H9 (cell line): ENCODE measurements around the gene USH2A. TPM values are rescaled to one million over a fixed set of nuclear protein-coding genes. Genes with fewer than 3 reads are reported as not detected.

Experiments
- DNase-seq: peaks from one replicate; pipeline ENCODE4 v3.0.0-alpha.2; 2017
- H2AFZ ChIP-seq: one replicate; pipeline ENCODE4 v1.6.1; 2013; ENCODE audit warnings: mild to moderate bottlenecking, low read length, control low read depth, moderate library complexity
- H2AK5ac ChIP-seq: 2 replicates; pipeline ENCODE4 v1.6.1; 2013; ENCODE audit warnings: low read length, control low read depth, mixed read lengths; ENCODE audit not compliant: insufficient read length
- H2BK120ac ChIP-seq: one replicate; pipeline ENCODE4 v1.6.1; 2013; ENCODE audit warnings: low read depth, mild to moderate bottlenecking, low read length, control low read depth, inconsistent platforms; ENCODE audit not compliant: poor library complexity, severe bottlenecking
- H2BK12ac ChIP-seq: 2 replicates; pipeline ENCODE4 v1.6.1; 2013; ENCODE audit warnings: low read length, control low read depth, mixed read lengths, low read depth; ENCODE audit not compliant: insufficient read length
- H2BK15ac ChIP-seq: 2 replicates; pipeline ENCODE4 v1.6.1; 2013; ENCODE audit warnings: low read depth, low read length, control low read depth
- H2BK20ac ChIP-seq: one replicate; pipeline ENCODE4 v1.6.1; 2013; ENCODE audit warnings: low read depth, mild to moderate bottlenecking, low read length, control low read depth, inconsistent platforms; ENCODE audit not compliant: poor library complexity, severe bottlenecking
- H2BK5ac ChIP-seq: 2 replicates; pipeline ENCODE4 v1.6.1; 2013; ENCODE audit warnings: low read length, control low read depth, mixed read lengths; ENCODE audit not compliant: insufficient read length
- H3K14ac ChIP-seq: 2 replicates; pipeline ENCODE4 v1.6.1; 2013; ENCODE audit warnings: low read length, control low read depth; ENCODE audit not compliant: insufficient read depth
- H3K18ac ChIP-seq: 2 replicates; pipeline ENCODE4 v1.6.1; 2013; ENCODE audit warnings: low read depth, mild to moderate bottlenecking, mixed read lengths, low read length, control low read depth; ENCODE audit not compliant: insufficient read length
- H3K23ac ChIP-seq: 2 replicates; pipeline ENCODE4 v1.6.1; 2013; ENCODE audit warnings: low read length, control low read depth, mixed read lengths, low read depth; ENCODE audit not compliant: insufficient read length
- H3K23me2 ChIP-seq: 2 replicates; pipeline ENCODE4 v1.6.1; 2013; ENCODE audit warnings: low read depth, mild to moderate bottlenecking, mixed read lengths, low read length, control low read depth; ENCODE audit not compliant: insufficient read length, poor library complexity, severe bottlenecking
- H3K27ac ChIP-seq: 2 replicates; pipeline ENCODE4 v1.5.1; 2013; ENCODE audit warnings: low read length, control low read depth, mixed read lengths, low read depth; ENCODE audit not compliant: insufficient read length
- H3K27me3 ChIP-seq: 2 replicates; pipeline ENCODE4 v1.6.1; 2013; ENCODE audit warnings: low read length, control low read depth, inconsistent platforms; ENCODE audit not compliant: insufficient read depth
- H3K4ac ChIP-seq: 2 replicates; pipeline ENCODE4 v1.6.1; 2013; ENCODE audit warnings: low read depth, mild to moderate bottlenecking, control low read depth, inconsistent platforms, low read length, moderate library complexity
- H3K4me1 ChIP-seq: 2 replicates; pipeline ENCODE4 v1.6.1; 2013; ENCODE audit warnings: low read length, control low read depth, inconsistent platforms; ENCODE audit not compliant: insufficient read depth
- H3K4me2 ChIP-seq: 2 replicates; pipeline ENCODE4 v1.6.1; 2013; ENCODE audit warnings: low read length, control low read depth, mixed read lengths; ENCODE audit not compliant: insufficient read length, insufficient read depth
- H3K56ac ChIP-seq: 2 replicates; pipeline ENCODE4 v1.6.1; 2013; ENCODE audit warnings: low read depth, mild to moderate bottlenecking, mixed read lengths, low read length, control low read depth; ENCODE audit not compliant: insufficient read length
- H3K79me1 ChIP-seq: 2 replicates; pipeline ENCODE4 v1.6.1; 2013; ENCODE audit warnings: low read depth, mild to moderate bottlenecking, moderate library complexity, low read length, control low read depth, inconsistent platforms; ENCODE audit not compliant: insufficient read depth, poor library complexity, severe bottlenecking
- H3K79me2 ChIP-seq: 2 replicates; pipeline ENCODE4 v1.6.1; 2013; ENCODE audit warnings: low read length, control low read depth, inconsistent platforms; ENCODE audit not compliant: insufficient read depth
- H3K9ac ChIP-seq: 2 replicates; pipeline ENCODE4 v1.6.1; 2013; ENCODE audit warnings: low read length, control low read depth, mixed read lengths; ENCODE audit not compliant: insufficient read length; ENCODE audit errors: extremely low read depth
- H3K9me3 ChIP-seq: one replicate; pipeline ENCODE4 v1.6.1; 2013; ENCODE audit warnings: low read depth, low read length, inconsistent platforms; ENCODE audit not compliant: control insufficient read depth
- H3T11ph ChIP-seq: one replicate; pipeline ENCODE4 v1.6.1; 2013; ENCODE audit warnings: mild to moderate bottlenecking, low read length, control low read depth, inconsistent platforms
- H4K20me1 ChIP-seq: one replicate; pipeline ENCODE4 v1.6.1; 2013; ENCODE audit not compliant: control insufficient read depth, insufficient read length, insufficient read depth
- H4K5ac ChIP-seq: 2 replicates; pipeline ENCODE4 v1.6.1; 2013; ENCODE audit warnings: low read depth, mild to moderate bottlenecking, mixed read lengths, low read length, control low read depth; ENCODE audit not compliant: insufficient read length
- H4K8ac ChIP-seq: replicated peaks from 2 replicates; pipeline ENCODE4 v1.6.1; 2013; ENCODE audit warnings: low read length, control low read depth, mixed read lengths, low read depth; ENCODE audit not compliant: insufficient read length
- H4K91ac ChIP-seq: 2 replicates; pipeline ENCODE4 v1.6.1; 2013; ENCODE audit warnings: low read depth, mild to moderate bottlenecking, moderate library complexity, mixed read lengths, low read length, control low read depth; ENCODE audit not compliant: insufficient read length
- H3K27ac Mint-ChIP-seq, 3 experiments: 2 replicates in 2 of 3; 3 replicates in 1 of 3; pipeline ENCODE4 v1.8.0; 2020 to 2021; ENCODE audit warnings: mixed read lengths in 3 of 3, mild to moderate bottlenecking in 1 of 3, moderate library complexity in 1 of 3
- H3K27me3 Mint-ChIP-seq: 2 replicates; pipeline ENCODE4 v1.8.0; 2021; ENCODE audit warnings: low read depth, mild to moderate bottlenecking, moderate library complexity, mixed read lengths
- H3K36me3 Mint-ChIP-seq, 3 experiments: 2 replicates in 2 of 3; 3 replicates in 1 of 3; pipeline ENCODE4 v1.8.0; 2020 to 2021; ENCODE audit warnings: low read depth in 3 of 3, mixed read lengths in 3 of 3; ENCODE audit not compliant: insufficient read depth in 1 of 3
- H3K4me1 Mint-ChIP-seq, 2 experiments: 2 replicates each; pipeline ENCODE4 v1.8.0; 2020; ENCODE audit warnings: mixed read lengths in 2 of 2
- H3K4me3 Mint-ChIP-seq, 2 experiments: 2 replicates in 1 of 2; 3 replicates in 1 of 2; pipeline ENCODE4 v1.8.0; 2020 to 2021; ENCODE audit warnings: mild to moderate bottlenecking in 2 of 2, mixed read lengths in 2 of 2, moderate library complexity in 1 of 2
- H3K9me3 Mint-ChIP-seq, 2 experiments: 2 replicates in 1 of 2; 3 replicates in 1 of 2; pipeline ENCODE4 v1.8.0; 2020; ENCODE audit warnings: mild to moderate bottlenecking in 2 of 2, mixed read lengths in 2 of 2, moderate library complexity in 1 of 2
- WGBS: extraction: QIAGEN DNeasy Blood & Tissue Kit; methylation state at CpG from one replicate; pipeline ENCODE4 v1.1.7; 2013; ENCODE audit warnings: missing lambda C conversion rate, low lambda C conversion rate, mixed read lengths; ENCODE audit not compliant: insufficient read length; ENCODE audit errors: extremely low coverage; 5-methylcytosine and 5-hydroxymethylcytosine counted together
- total RNA-seq: library from RNA; stranded (reverse); gene quantifications from 2 replicates; pipeline ENCODE4 v1.2.1, GENCODE V29; 2021
- TF ChIP-seq, protein P1 (sequence below): fragments of 200-600 bp; sonication (generic); conservative IDR thresholded peaks from 3 replicates; pipeline ENCODE4 v1.8.0; 2021; ENCODE audit warnings: antibody characterized with exemption, mild to moderate bottlenecking

USH2A gene
- total RNA-seq, 1 experiment from 2014 or later = 0.11 TPM

DNA sequence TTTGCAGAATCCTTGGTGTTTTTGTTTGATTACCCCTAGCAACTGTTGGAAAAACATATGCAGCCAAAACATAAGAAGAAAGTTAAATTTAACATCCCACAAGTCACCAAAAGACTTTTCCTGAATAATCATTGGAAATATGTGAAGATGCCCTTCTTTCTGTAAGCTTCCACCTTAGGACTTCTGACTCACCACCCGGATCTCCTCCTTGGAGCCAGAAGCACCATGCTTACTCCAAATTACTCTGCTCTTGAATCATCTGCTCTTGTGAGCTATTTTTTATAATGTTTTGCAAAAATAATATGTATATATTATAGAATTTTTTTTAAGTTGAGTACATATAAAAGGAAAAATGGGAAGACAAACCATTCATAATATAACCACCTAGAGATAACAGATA is 464.4 kb downstream of the USH2A start:
- H4K20me1 ChIP-seq = no peaks in the 10 kb centered on the region
- H3K9me3 ChIP-seq = no peaks in the 10 kb centered on the region
- no peak overlapping the region for H4K91ac ChIP-seq
- no peak overlapping the region for H2AK5ac ChIP-seq
- Mint-ChIP-seq H3K4me1 (peaks cover 0 to under 1% of the 10 kb centered on the region in 2 experiments; a peak in 1 of 4 replicates), H3K27ac (no peak overlapping the region; a peak in 1 of 7 replicates), H3K36me3 (no peaks in the 10 kb centered on the region), H3K4me3 (no peak overlapping the region), H3K9me3 (no peaks in the 10 kb centered on the region), H3K27me3 (no peaks in the 10 kb centered on the region)
- H3T11ph ChIP-seq = no peak overlapping the region
- DNase-seq = no peak
- H3K9ac ChIP-seq = no peak overlapping the region
- TF ChIP-seq, protein P1, sequence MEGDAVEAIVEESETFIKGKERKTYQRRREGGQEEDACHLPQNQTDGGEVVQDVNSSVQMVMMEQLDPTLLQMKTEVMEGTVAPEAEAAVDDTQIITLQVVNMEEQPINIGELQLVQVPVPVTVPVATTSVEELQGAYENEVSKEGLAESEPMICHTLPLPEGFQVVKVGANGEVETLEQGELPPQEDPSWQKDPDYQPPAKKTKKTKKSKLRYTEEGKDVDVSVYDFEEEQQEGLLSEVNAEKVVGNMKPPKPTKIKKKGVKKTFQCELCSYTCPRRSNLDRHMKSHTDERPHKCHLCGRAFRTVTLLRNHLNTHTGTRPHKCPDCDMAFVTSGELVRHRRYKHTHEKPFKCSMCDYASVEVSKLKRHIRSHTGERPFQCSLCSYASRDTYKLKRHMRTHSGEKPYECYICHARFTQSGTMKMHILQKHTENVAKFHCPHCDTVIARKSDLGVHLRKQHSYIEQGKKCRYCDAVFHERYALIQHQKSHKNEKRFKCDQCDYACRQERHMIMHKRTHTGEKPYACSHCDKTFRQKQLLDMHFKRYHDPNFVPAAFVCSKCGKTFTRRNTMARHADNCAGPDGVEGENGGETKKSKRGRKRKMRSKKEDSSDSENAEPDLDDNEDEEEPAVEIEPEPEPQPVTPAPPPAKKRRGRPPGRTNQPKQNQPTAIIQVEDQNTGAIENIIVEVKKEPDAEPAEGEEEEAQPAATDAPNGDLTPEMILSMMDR = no peak
- no peaks in the 10 kb centered on the region for H3K27me3 ChIP-seq
- H3K23me2 ChIP-seq = no peaks in the 10 kb centered on the region
- H3K18ac ChIP-seq = no peak overlapping the region
- no CpG with 5 or more reads among the region's 1 CpG for WGBS
- no peak overlapping the region for H2BK15ac ChIP-seq
- no peak overlapping the region for H2AFZ ChIP-seq
- H2BK120ac ChIP-seq = no peak overlapping the region
- no peak overlapping the region for H3K56ac ChIP-seq
- H2BK20ac ChIP-seq = no peak overlapping the region
- H2BK5ac ChIP-seq = no peak overlapping the region
- H4K5ac ChIP-seq = no peak overlapping the region
- no peak overlapping the region for H4K8ac ChIP-seq
- H3K4ac ChIP-seq = no peak overlapping the region
- H3K79me2 ChIP-seq = no peaks in the 10 kb centered on the region
- no peak overlapping the region for H3K4me2 ChIP-seq
- no peaks in the 10 kb centered on the region for H3K4me1 ChIP-seq
- no peak overlapping the region for H3K23ac ChIP-seq
- H2BK12ac ChIP-seq = no peak overlapping the region
- H3K27ac ChIP-seq = no peak overlapping the region
- no peak overlapping the region for H3K14ac ChIP-seq
- H3K79me1 ChIP-seq = no peaks in the 10 kb centered on the region
